ENCODE results near the gene LRIG1.

LRIG1 gene

DNA sequence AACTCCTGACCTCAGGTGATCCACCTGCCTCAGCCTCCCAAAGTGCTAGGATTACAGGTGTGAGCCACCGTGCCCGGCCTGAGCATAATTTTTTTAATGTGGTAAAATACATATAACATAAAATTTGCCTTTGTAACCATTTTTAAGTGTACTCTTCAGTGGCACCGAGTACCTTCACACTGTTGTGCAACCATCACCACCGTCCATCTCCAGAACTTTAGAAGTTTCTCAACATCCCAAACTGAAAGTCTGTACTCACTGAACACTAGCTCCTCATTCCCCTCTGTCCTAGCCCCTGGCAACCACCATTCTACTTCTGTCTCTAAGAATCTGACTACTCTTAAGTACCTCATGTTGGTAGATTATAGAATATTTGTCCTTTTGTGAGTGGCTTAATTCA, 35.2 kb downstream of the LRIG1 start:
- TF ChIP-seq, protein P1, sequence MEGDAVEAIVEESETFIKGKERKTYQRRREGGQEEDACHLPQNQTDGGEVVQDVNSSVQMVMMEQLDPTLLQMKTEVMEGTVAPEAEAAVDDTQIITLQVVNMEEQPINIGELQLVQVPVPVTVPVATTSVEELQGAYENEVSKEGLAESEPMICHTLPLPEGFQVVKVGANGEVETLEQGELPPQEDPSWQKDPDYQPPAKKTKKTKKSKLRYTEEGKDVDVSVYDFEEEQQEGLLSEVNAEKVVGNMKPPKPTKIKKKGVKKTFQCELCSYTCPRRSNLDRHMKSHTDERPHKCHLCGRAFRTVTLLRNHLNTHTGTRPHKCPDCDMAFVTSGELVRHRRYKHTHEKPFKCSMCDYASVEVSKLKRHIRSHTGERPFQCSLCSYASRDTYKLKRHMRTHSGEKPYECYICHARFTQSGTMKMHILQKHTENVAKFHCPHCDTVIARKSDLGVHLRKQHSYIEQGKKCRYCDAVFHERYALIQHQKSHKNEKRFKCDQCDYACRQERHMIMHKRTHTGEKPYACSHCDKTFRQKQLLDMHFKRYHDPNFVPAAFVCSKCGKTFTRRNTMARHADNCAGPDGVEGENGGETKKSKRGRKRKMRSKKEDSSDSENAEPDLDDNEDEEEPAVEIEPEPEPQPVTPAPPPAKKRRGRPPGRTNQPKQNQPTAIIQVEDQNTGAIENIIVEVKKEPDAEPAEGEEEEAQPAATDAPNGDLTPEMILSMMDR (IDR thresholded peaks at IDR 0.05; ENCODE audit: unreplicated experiment in 3 of 3), result no peak
- peaks cover 2% of the 10 kb centered on the region for H3K36me3 Mint-ChIP-seq (ENCODE audit: low read depth)
- H3K4me3 Mint-ChIP-seq, result no peak overlapping the region
- H3K9me3 Mint-ChIP-seq, result no peaks in the 10 kb centered on the region
- no peaks in the 10 kb centered on the region for H3K27me3 Mint-ChIP-seq (ENCODE audit: low read depth)
- H3K4me1 Mint-ChIP-seq, result peaks cover 65% of the 10 kb centered on the region
- H3K27ac Mint-ChIP-seq, result peak overlapping the region in 1 of 3 experiments; percentile 8

DNA sequence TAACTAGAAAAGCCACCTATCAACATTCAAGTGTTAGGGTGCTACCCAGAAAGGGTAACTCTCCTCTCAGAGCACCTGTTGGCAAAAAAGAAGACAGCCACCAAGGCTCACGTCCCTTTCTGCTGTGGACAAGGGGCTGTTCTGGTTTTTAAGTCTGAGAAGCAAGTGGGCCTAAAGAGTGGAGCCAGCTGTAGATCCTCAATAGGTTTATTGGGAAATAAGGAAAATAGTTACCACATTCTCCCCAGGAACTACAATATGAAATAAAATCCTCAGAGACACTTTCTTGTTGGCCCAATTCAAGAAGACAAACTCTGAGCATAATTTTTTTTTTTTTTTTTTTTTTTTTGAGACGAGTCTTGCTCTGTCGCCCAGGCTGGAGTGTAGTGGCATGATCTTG, 35.8 kb downstream of the LRIG1 start:
- no peaks in the 10 kb centered on the region for H3K27me3 Mint-ChIP-seq (ENCODE audit: low read depth)
- H3K4me1 Mint-ChIP-seq, result peaks cover 61% of the 10 kb centered on the region
- TF ChIP-seq, protein P1 (IDR thresholded peaks at IDR 0.05; ENCODE audit: unreplicated experiment in 3 of 3), result no peak

DNA sequence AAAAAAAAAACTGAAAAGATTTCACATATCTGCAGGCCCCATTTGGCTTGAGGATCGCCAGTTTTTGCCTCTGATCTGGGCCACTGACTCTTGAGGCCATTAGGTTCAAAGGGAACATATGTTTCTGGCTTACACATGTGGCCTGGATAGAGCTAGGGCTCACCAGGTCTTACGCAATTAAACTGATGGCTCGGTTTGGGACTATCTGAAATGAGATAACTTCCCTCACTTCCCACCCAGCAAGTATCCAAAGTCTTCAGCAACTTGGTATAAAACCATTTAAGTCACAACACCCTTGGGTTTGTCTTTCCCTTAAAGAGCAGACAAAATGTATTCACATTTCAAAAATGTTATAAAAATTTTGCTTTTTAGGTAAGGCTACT, 36.3 kb downstream of the LRIG1 start:
- Mint-ChIP-seq H3K27me3 (ENCODE audit: low read depth) (no peaks in the 10 kb centered on the region), H3K27ac (no peak overlapping the region), H3K4me3 (no peak overlapping the region), H3K36me3 (ENCODE audit: low read depth) (peaks cover 8% of the 10 kb centered on the region), H3K9me3 (no peaks in the 10 kb centered on the region), H3K4me1 (peaks cover 58% of the 10 kb centered on the region)
- TF ChIP-seq, protein P1 (IDR thresholded peaks at IDR 0.05; ENCODE audit: unreplicated experiment in 3 of 3), result no peak

More for the DNA sequence above, 35.8 kb downstream of the LRIG1 start:
- no peaks in the 10 kb centered on the region for H3K9me3 Mint-ChIP-seq
- no peak overlapping the region for H3K4me3 Mint-ChIP-seq
- no peak overlapping the region for H3K27ac Mint-ChIP-seq
- peaks cover 7% of the 10 kb centered on the region for H3K36me3 Mint-ChIP-seq (ENCODE audit: low read depth)

DNA sequence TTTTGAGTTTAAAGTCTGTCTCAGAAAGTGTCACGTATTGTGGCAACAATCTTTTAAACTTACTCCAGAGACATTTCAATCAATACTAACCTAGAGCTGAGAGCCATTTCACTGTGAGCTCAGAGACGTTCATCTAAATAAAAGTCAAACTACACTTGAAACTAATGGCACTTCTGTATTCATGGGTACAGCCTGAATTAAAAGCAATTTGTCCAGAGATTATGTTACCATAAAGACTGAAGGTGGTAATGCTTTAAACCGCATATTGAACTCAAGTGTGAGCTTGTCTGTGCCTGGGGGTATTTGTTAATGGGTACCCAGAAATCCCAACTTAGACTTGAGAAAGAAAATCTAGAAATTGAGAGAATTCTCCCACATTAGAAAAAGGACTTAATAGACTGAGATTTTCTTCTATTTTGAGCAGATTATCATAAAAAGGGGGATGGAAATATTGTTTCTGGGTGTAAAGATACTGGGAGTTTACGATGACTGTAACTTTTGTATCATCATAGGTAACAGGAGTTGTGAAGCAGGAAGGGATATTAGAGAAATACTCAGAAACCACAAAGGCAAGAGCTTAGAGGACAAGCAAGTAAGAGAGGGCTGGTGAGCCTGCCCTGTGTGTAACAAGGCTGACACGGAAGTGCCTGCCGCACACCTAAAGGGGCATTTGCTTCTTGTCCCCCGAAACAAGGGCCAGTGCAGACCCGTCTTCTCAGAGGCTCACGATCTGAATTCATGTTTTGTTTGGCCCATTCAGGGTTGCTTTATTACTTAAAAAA, 36.9 kb downstream of the LRIG1 start:
- TF ChIP-seq, protein P1 (IDR thresholded peaks at IDR 0.05; ENCODE audit: unreplicated experiment in 3 of 3), result no peak
- H3K36me3 Mint-ChIP-seq (ENCODE audit: low read depth), result peaks cover 14% of the 10 kb centered on the region
- H3K4me3 Mint-ChIP-seq, result no peak overlapping the region
- no peaks in the 10 kb centered on the region for H3K9me3 Mint-ChIP-seq
- peaks cover 52% of the 10 kb centered on the region for H3K4me1 Mint-ChIP-seq
- peak overlapping the region in 2 of 3 experiments; percentile 53 to 72 for H3K27ac Mint-ChIP-seq
- no peaks in the 10 kb centered on the region for H3K27me3 Mint-ChIP-seq (ENCODE audit: low read depth)

DNA sequence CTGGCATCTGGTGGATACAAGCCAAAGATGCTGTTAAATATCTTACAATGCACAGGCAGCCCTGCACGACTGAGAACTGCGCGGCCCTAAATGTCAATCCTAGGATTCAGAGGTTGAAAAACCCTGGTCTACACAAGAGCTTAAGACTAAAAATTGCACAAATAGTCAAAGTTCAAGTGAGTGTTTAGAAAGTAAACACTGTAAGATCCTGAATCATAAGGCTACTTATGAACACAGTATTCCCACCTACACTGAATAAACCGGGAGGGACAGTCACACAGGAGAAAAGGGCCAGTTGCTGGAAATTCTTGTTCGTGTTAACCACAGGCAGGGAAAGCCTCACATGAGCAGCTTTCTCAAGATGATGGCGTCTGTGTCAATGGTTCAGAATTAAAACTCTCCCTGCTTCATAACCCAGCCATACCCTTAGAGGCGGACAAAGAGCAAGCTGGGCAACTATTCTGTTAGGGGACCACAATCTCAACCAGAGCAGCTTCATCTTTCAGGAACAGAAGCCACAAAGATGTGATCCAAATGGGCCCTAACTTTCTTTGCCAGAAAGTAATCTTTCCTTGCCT, 37.7 kb downstream of the LRIG1 start:
- no peaks in the 10 kb centered on the region for H3K27me3 Mint-ChIP-seq (ENCODE audit: low read depth)
- H3K36me3 Mint-ChIP-seq (ENCODE audit: low read depth), result peaks cover 14% of the 10 kb centered on the region
- H3K4me1 Mint-ChIP-seq, result peaks cover 44% of the 10 kb centered on the region
- TF ChIP-seq, protein P1 (IDR thresholded peaks at IDR 0.05; ENCODE audit: unreplicated experiment in 3 of 3), result no peak
- H3K9me3 Mint-ChIP-seq, result no peaks in the 10 kb centered on the region
- H3K27ac Mint-ChIP-seq, result peak overlapping the region in 2 of 3 experiments; percentile 53 to 72
- H3K4me3 Mint-ChIP-seq, result no peak overlapping the region

Data from nephron (organoid).